ENCODE data around the gene MPO.

GRCh38 chr17:58263773-58264172 is 17.0 kb downstream of the MPO start:
- TF ChIP-seq EZH2 (IDR thresholded peaks at IDR 0.05; ENCODE audit: insufficient read depth, poor library complexity, severe bottlenecking) (no peak), EZH2phosphoT487 (IDR thresholded peaks at IDR 0.05; ENCODE audit: insufficient read depth, low read depth) (no peak)

Measured in GM23248 (cell line).